ENCODE results near the gene KRTAP16-1. TPM values are rescaled to one million over a fixed set of nuclear protein-coding genes. Genes with fewer than 3 reads are reported as not detected.

Gene KRTAP16-1
- total RNA-seq, 1 experiment from 2014 or later = not detected

GRCh38 chr17:41333098-41333497 lies 24.0 kb upstream of the KRTAP16-1 start:
- ChIA-PET POLR2A (interaction anchor here (1.5 kb wide), 1 partner anchor 16 kb away, joined by 3 read pairs; no protein-coding TSS in a partner anchor), CTCF (interaction anchor here (0.6 to 2.0 kb wide), 3 partner anchors 11 to 487 kb away, joined by 3 to 15 read pairs (median 4); no protein-coding TSS in a partner anchor)
- H3K27ac Mint-ChIP-seq (ENCODE audit: low read depth, unreplicated experiment) = no peak overlapping the region
- no peak overlapping the region for H3K4me3 Mint-ChIP-seq (ENCODE audit: unreplicated experiment)
- H3K27me3 Mint-ChIP-seq (ENCODE audit: insufficient read depth, unreplicated experiment) = peaks cover 11% of the 10 kb centered on the region
- no peaks in the 10 kb centered on the region for H3K4me1 Mint-ChIP-seq (ENCODE audit: insufficient read depth, unreplicated experiment)
- no peaks in the 10 kb centered on the region for H3K36me3 Mint-ChIP-seq (ENCODE audit: insufficient read depth, unreplicated experiment)
- no TSS peak for BruUV-seq (replicated peaks)
- no peak for DNase-seq (ENCODE audit: unreplicated experiment)
- TF ChIP-seq CTCF (IDR thresholded peaks at IDR 0.05; ENCODE audit: unreplicated experiment) = no peak
- H3K9me3 Mint-ChIP-seq (ENCODE audit: unreplicated experiment) = no peaks in the 10 kb centered on the region
- intact Hi-C loops (cut with micrococcal nuclease) = no loop called here

GRCh38 chr17:41332239-41332638 lies 23.1 kb upstream of the KRTAP16-1 start:
- Mint-ChIP-seq H3K27me3 (ENCODE audit: insufficient read depth, unreplicated experiment) (peaks cover 11% of the 10 kb centered on the region), H3K4me1 (ENCODE audit: insufficient read depth, unreplicated experiment) (no peaks in the 10 kb centered on the region), H3K27ac (ENCODE audit: low read depth, unreplicated experiment) (no peak overlapping the region), H3K36me3 (ENCODE audit: insufficient read depth, unreplicated experiment) (no peaks in the 10 kb centered on the region), H3K4me3 (ENCODE audit: unreplicated experiment) (no peak overlapping the region), H3K9me3 (ENCODE audit: unreplicated experiment) (no peaks in the 10 kb centered on the region)
- CTCF ChIA-PET = interaction anchor here (0.5 to 2.0 kb wide), 5 partner anchors 10 to 387 kb away, joined by 3 to 15 read pairs (median 3); no protein-coding TSS in a partner anchor
- no peak for DNase-seq (ENCODE audit: unreplicated experiment)
- intact Hi-C loops (cut with micrococcal nuclease) = no loop called here
- POLR2A ChIA-PET = interaction anchor here (0.5 to 1.5 kb wide), 3 partner anchors 16 to 498 kb away, joined by 3 to 4 read pairs (median 3); no protein-coding TSS in a partner anchor
- BruUV-seq (replicated peaks) = no TSS peak
- no peak for TF ChIP-seq CTCF (IDR thresholded peaks at IDR 0.05; ENCODE audit: unreplicated experiment)

- CTCF ChIA-PET = interaction anchor here (0.6 to 2.0 kb wide), 5 partner anchors 9 to 435 kb away, joined by 3 to 15 read pairs (median 4); no protein-coding TSS in a partner anchor
- no TSS peak for BruUV-seq (replicated peaks)
- no peaks in the 10 kb centered on the region for H3K9me3 Mint-ChIP-seq (ENCODE audit: unreplicated experiment)
- no peak for TF ChIP-seq CTCF (IDR thresholded peaks at IDR 0.05; ENCODE audit: unreplicated experiment)
- DNase-seq (ENCODE audit: unreplicated experiment) = no peak
- H3K4me1 Mint-ChIP-seq (ENCODE audit: insufficient read depth, unreplicated experiment) = no peaks in the 10 kb centered on the region
- no peak overlapping the region for H3K4me3 Mint-ChIP-seq (ENCODE audit: unreplicated experiment)
- POLR2A ChIA-PET = interaction anchor here (0.5 to 1.5 kb wide), 3 partner anchors 17 to 497 kb away, joined by 3 to 4 read pairs (median 3); no protein-coding TSS in a partner anchor
- no peak overlapping the region for H3K27ac Mint-ChIP-seq (ENCODE audit: low read depth, unreplicated experiment)
- intact Hi-C loops (cut with micrococcal nuclease) = no loop called here
- H3K36me3 Mint-ChIP-seq (ENCODE audit: insufficient read depth, unreplicated experiment) = no peaks in the 10 kb centered on the region
- peaks cover 11% of the 10 kb centered on the region for H3K27me3 Mint-ChIP-seq (ENCODE audit: insufficient read depth, unreplicated experiment)
Observed at GRCh38 chr17:41331606-41332005, 22.5 kb upstream of the KRTAP16-1 start.

- Mint-ChIP-seq H3K4me3 (ENCODE audit: unreplicated experiment) (no peak overlapping the region), H3K9me3 (ENCODE audit: unreplicated experiment) (no peaks in the 10 kb centered on the region), H3K36me3 (ENCODE audit: insufficient read depth, unreplicated experiment) (no peaks in the 10 kb centered on the region), H3K4me1 (ENCODE audit: insufficient read depth, unreplicated experiment) (no peaks in the 10 kb centered on the region), H3K27me3 (ENCODE audit: insufficient read depth, unreplicated experiment) (no peaks in the 10 kb centered on the region), H3K27ac (ENCODE audit: low read depth, unreplicated experiment) (no peak overlapping the region)
- BruUV-seq (replicated peaks) = no TSS peak
- ChIA-PET CTCF (interaction anchor here (0.5 to 1.8 kb wide), 16 partner anchors 8 to 537 kb away, joined by 3 to 6 read pairs (median 4); no protein-coding TSS in a partner anchor), POLR2A (interaction anchor here (0.7 to 1.1 kb wide), 6 partner anchors 8 to 470 kb away, joined by 3 read pairs; partner anchors contain the start of gene KRT15)
- intact Hi-C loops (cut with micrococcal nuclease) = loop anchor here (1.0 to 10.0 kb wide), 5 partner anchors 337 to 705 kb away; no protein-coding TSS in a partner anchor
- TF ChIP-seq CTCF (IDR thresholded peaks at IDR 0.05; ENCODE audit: unreplicated experiment) = peak; percentile 69
- DNase-seq (ENCODE audit: unreplicated experiment) = peak; percentile 62
Observed at GRCh38 chr17:41329279-41329948, 20.3 kb upstream of the KRTAP16-1 start.
